Tibial nerve (tissue), 4 donors: ENCODE data around the gene PAPOLB. TPM values are rescaled to one million over a fixed set of nuclear protein-coding genes. Genes with fewer than 3 reads are reported as not detected.

Experiments
- DNase-seq, 2 donors: peaks; one replicate each; pipeline ENCODE4 v3.0.0-alpha.2; 2019; ENCODE audit warnings: low spot score in 2 of 2
- H3K27ac ChIP-seq, 4 donors: fragments of 200-600 bp; sonication (generic) in 3 of 4; one replicate each; pipeline ENCODE4 v1.5.1; 2017 to 2019; ENCODE audit warnings: mild to moderate bottlenecking in 1 of 4
- H3K27me3 ChIP-seq, 2 donors: fragments of 200-600 bp; sonication (generic) in 1 of 2; one replicate each; pipeline versions ENCODE4 v1.5.1 to v1.6.0; 2017 to 2019
- H3K36me3 ChIP-seq, 3 donors: fragments of 200-600 bp; sonication (generic); one replicate each; pipeline ENCODE4 v1.5.1; 2018 to 2019
- H3K4me1 ChIP-seq, 4 donors: fragments of 200-600 bp; sonication (generic) in 3 of 4; one replicate each; pipeline ENCODE4 v1.5.1; 2017 to 2019
- H3K4me3 ChIP-seq, 4 donors: fragments of 200-600 bp; sonication (generic) in 3 of 4; one replicate each; pipeline ENCODE4 v1.5.1; 2017 to 2019; ENCODE audit warnings: mild to moderate bottlenecking in 1 of 4, moderate library complexity in 1 of 4
- H3K9me3 ChIP-seq, 4 donors: fragments of 200-600 bp; sonication (generic) in 3 of 4; one replicate each; pipeline ENCODE4 v1.5.1; 2017 to 2019
- CTCF ChIP-seq, 5 experiments: fragments of 200-600 bp in 3 of 5; fragments of 450-650 bp in 2 of 5; sonication (generic) in 3 of 5; IDR thresholded peaks; one replicate each; pipeline ENCODE4 v1.5.1; 2016 to 2019; ENCODE audit warnings: antibody characterized with exemption in 5 of 5, mild to moderate bottlenecking in 3 of 5, moderate library complexity in 2 of 5
- EP300 ChIP-seq, 2 donors: sonication (generic); formaldehyde crosslinking; IDR thresholded peaks; one replicate each; pipeline ENCODE4 v1.6.1; 2017; ENCODE audit warnings: antibody characterized with exemption in 2 of 2, mild to moderate bottlenecking in 1 of 2
- POLR2A ChIP-seq, 2 donors: fragments of 450-650 bp; IDR thresholded peaks; one replicate each; pipeline ENCODE4 v1.6.1; 2017; ENCODE audit warnings: antibody characterized with exemption in 2 of 2, mild to moderate bottlenecking in 2 of 2, moderate library complexity in 2 of 2
- WGBS, 2 donors: methylation state at CpG; one replicate each; pipeline ENCODE4 v1.1.5; 2018; 5-methylcytosine and 5-hydroxymethylcytosine counted together
- total RNA-seq, 4 donors: library from RNA; depleted of rRNA; stranded (reverse); fragments of >200 nt; gene quantifications; one replicate each; pipeline ENCODE4 v1.1.0, GENCODE V29; 2016

Gene PAPOLB
- total RNA-seq, 4 donors from 2014 or later, result 1.4 to 2.4 (median 1.8) TPM

DNA sequence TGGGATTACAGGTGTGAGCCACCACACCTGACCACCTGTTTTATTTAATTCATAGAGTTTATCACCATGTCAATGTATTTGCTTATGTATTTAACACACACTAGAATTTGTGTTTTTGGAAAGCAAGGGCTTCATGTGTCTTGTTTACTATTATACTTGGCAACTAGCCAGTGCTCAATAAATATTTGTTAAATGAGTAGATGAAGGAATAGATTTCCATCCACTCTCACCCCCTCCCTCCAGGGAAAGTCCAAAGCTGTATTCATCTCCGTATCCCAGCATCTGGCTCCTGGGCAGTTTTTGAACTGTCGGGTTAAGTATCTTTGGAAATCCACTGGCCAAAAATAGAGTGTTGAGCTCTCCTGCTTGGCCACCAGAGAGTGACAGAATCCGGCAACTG, 26.3 kb upstream of the PAPOLB start:
- TF ChIP-seq CTCF (IDR thresholded peaks at IDR 0.05), result no peak
- no peak for TF ChIP-seq POLR2A (IDR thresholded peaks at IDR 0.05)
- no peak for TF ChIP-seq EP300 (IDR thresholded peaks at IDR 0.05)
- H3K9me3 ChIP-seq, result no peaks in the 10 kb centered on the region
- no peak overlapping the region for H3K4me3 ChIP-seq
- no peaks in the 10 kb centered on the region for H3K36me3 ChIP-seq
- WGBS, 2 donors, result 45 to 48% methylated on average over 3 of the region's 3 CpGs
- no peak for DNase-seq
- no peak overlapping the region for H3K27ac ChIP-seq
- peaks cover 0 to 7% (median 0%) of the 10 kb centered on the region in 4 donors for H3K4me1 ChIP-seq
- no peaks in the 10 kb centered on the region for H3K27me3 ChIP-seq

DNA sequence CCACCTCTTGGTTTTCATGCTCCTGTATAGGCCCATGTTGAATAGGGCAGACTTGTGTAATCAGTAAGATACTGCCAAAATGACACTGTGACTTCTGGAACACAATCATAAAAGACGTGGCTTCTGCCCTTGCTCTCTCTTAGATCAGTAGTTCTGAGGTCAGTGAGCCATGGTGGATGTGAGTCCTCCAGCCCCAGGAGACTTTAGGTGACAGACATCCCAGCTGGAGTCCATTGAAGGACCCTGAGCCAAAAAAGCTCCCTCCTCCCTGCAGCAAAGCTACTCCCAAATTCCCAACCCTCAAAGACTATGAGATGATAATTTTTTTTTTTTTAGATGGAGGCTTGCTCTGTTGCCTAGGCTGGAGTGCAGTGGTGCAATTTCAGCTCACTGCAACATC, 24.8 kb upstream of the PAPOLB start:
- Histone ChIP-seq H3K36me3 (no peaks in the 10 kb centered on the region), H3K27me3 (no peaks in the 10 kb centered on the region), H3K9me3 (no peaks in the 10 kb centered on the region), H3K4me3 (no peak overlapping the region), H3K4me1 (peaks cover 0 to 18% (median 0%) of the 10 kb centered on the region in 4 donors), H3K27ac (no peak overlapping the region)
- no peak for TF ChIP-seq POLR2A (IDR thresholded peaks at IDR 0.05)
- no peak for TF ChIP-seq EP300 (IDR thresholded peaks at IDR 0.05)
- TF ChIP-seq CTCF (IDR thresholded peaks at IDR 0.05), result no peak
- no peak for DNase-seq
- WGBS, 2 donors, result 54 to 72% methylated on average over 1 of the region's 1 CpG

GRCh38 chr7:4885317-4885807, 23.5 kb upstream of the PAPOLB start:
- Histone ChIP-seq H3K36me3 (no peaks in the 10 kb centered on the region), H3K27ac (no peak overlapping the region), H3K9me3 (no peaks in the 10 kb centered on the region), H3K4me1 (peaks cover 0 to 29% (median under 1%) of the 10 kb centered on the region in 4 donors), H3K4me3 (no peak overlapping the region), H3K27me3 (no peaks in the 10 kb centered on the region)
- DNase-seq, result no peak
- 89 to 93% methylated on average over 7 of the region's 7 CpGs for WGBS, 2 donors
- TF ChIP-seq CTCF (IDR thresholded peaks at IDR 0.05), result no peak
- no peak for TF ChIP-seq EP300 (IDR thresholded peaks at IDR 0.05)
- no peak for TF ChIP-seq POLR2A (IDR thresholded peaks at IDR 0.05)

DNA sequence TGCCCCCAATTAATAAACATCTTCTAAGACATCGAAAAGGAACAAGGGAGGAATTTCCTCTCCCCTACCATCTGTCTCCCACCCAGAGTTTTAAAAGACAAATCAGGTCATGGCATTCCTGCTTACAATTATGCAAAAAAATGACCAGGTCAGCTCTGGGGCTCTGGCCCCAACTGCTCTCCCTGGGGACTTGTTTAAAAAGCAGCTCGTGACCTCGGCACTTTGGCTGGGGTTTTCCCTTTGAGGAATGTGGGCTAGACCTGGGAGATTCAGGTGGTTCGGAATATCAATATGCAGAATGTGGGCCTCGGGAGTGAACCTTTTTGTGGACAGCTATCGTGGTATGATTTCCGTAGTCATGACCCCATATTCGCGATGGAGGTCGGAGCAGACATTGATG, 22.3 kb upstream of the PAPOLB start:
- Histone ChIP-seq H3K4me3 (peak overlapping the region in 1 of 4 donors; percentile 87), H3K27ac (no peak overlapping the region), H3K36me3 (no peaks in the 10 kb centered on the region), H3K4me1 (peaks cover 0 to 41% (median 3%) of the 10 kb centered on the region in 4 donors), H3K9me3 (no peaks in the 10 kb centered on the region), H3K27me3 (no peaks in the 10 kb centered on the region)
- no peak for DNase-seq
- WGBS, 2 donors, result 71 to 72% methylated on average over 10 of the region's 10 CpGs
- TF ChIP-seq POLR2A (IDR thresholded peaks at IDR 0.05) (no peak), EP300 (IDR thresholded peaks at IDR 0.05) (no peak), CTCF (IDR thresholded peaks at IDR 0.05) (no peak)

- no peaks in the 10 kb centered on the region for H3K27me3 ChIP-seq
- H3K36me3 ChIP-seq, result no peaks in the 10 kb centered on the region
- no peaks in the 10 kb centered on the region for H3K9me3 ChIP-seq
- TF ChIP-seq CTCF (IDR thresholded peaks at IDR 0.05) (peak; percentile 68 to 98 (median 93)), POLR2A (IDR thresholded peaks at IDR 0.05) (peak in 1 of 2 donors; percentile 74), EP300 (IDR thresholded peaks at IDR 0.05) (peak in 1 of 2 donors; percentile 49)
- 4 to 9% methylated on average over 18 to 41 of the region's 72 CpGs for WGBS, 2 donors
- peak within 1 kb of the TSS; percentile 56 to 88 (median 84) for H3K4me3 ChIP-seq
- H3K4me1 ChIP-seq, result peaks cover 0 to 47% (median 6%) of the 10 kb centered on the region in 4 donors
- peak within 1 kb of the TSS; percentile 79 to 91 (median 90) for H3K27ac ChIP-seq
- peak; percentile 94 to 95 for DNase-seq
These were observed 21.7 kb upstream of the PAPOLB start, which contains the start of gene RADIL for GRCh38 chr7:4883372-4884144. Gene RADIL, minus strand, starts transcription at chr7:4883716. Its CDS starts 5,577 bp downstream, at chr7:4878139.
